ENCODE results near the gene CTDSP2. TPM values are rescaled to one million over a fixed set of nuclear protein-coding genes. Genes with fewer than 3 reads are reported as not detected.
A peak's percentile ranks its signal among the peaks of the same experiment; 100 is the strongest.
"Not testable (repeated sequence)": the region's sequence is repeated elsewhere in the genome, so short reads cannot be mapped to it uniquely, and the experiment has no call there.

CTDSP2 gene
- total RNA-seq, 2 donors from 2014 or later: 99.2 to 159 TPM

DNA sequence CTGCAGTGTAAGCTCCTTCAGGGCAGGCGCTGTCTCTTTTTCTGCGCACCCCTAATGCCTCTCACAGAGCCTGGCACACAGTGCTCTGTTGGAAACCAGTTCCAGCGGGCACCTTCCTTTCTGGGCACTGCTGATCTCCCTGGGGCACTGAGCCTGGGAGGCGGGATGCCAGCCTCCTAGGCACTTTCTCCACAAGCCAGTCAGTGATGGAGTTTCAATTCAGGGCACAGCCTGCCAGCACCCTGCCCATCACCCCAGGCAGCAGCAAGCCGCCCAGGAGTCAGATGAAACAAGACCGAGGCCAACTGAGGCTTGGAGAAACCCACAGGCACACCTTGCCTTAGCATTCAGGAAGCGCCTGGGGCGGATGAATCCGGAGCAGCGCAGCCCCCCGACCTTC lies 5.7 kb upstream of the CTDSP2 start:
- H3K27ac ChIP-seq: peak overlapping the region; percentile 71 to 74
- H3K27me3 ChIP-seq (replicated peaks; ENCODE audit: insufficient read depth): no peaks in the 10 kb centered on the region
- intact Hi-C loops (cut with DNase I): no loop called here
- TF ChIP-seq, protein P1, sequence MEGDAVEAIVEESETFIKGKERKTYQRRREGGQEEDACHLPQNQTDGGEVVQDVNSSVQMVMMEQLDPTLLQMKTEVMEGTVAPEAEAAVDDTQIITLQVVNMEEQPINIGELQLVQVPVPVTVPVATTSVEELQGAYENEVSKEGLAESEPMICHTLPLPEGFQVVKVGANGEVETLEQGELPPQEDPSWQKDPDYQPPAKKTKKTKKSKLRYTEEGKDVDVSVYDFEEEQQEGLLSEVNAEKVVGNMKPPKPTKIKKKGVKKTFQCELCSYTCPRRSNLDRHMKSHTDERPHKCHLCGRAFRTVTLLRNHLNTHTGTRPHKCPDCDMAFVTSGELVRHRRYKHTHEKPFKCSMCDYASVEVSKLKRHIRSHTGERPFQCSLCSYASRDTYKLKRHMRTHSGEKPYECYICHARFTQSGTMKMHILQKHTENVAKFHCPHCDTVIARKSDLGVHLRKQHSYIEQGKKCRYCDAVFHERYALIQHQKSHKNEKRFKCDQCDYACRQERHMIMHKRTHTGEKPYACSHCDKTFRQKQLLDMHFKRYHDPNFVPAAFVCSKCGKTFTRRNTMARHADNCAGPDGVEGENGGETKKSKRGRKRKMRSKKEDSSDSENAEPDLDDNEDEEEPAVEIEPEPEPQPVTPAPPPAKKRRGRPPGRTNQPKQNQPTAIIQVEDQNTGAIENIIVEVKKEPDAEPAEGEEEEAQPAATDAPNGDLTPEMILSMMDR (IDR thresholded peaks at IDR 0.05): no peak
- no peak for TF ChIP-seq POLR2A (IDR thresholded peaks at IDR 0.05)
- no peaks in the 10 kb centered on the region for H3K9me3 ChIP-seq
- no peaks in the 10 kb centered on the region for H3K36me3 ChIP-seq
- DNase-seq (ENCODE audit: low spot score): peak; percentile 17
- 21% methylated on average over 11 of the region's 11 CpGs for WGBS
- H3K4me1 ChIP-seq (replicated peaks): no peaks in the 10 kb centered on the region
- peak overlapping the region; percentile 19 to 29 for H3K4me3 ChIP-seq

DNA sequence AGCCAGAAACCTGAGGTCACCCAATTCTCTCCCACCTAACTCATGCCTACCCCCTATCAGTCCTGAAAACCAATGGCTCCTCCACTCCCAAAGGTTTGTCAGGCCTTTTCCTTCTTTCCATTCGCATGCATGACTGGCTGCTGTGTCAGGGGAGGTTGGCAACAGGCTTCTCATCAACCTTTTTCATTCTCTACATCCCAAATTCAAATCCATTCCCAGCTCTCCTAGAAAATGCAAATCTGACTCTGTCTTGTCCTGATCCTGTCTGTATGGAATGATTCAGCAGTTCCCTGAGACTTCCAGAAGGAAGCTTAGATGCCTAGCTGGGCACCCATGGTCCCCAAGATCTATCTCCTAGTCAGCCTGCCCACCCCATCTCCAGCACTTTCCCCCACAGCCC lies 5.0 kb upstream of the CTDSP2 start:
- 86% methylated on average over 1 of the region's 1 CpG for WGBS
- H3K9me3 ChIP-seq: no peaks in the 10 kb centered on the region
- intact Hi-C loops (cut with DNase I): no loop called here
- no peaks in the 10 kb centered on the region for H3K27me3 ChIP-seq (replicated peaks; ENCODE audit: insufficient read depth)
- H3K4me3 ChIP-seq: no peak overlapping the region
- H3K36me3 ChIP-seq: no peaks in the 10 kb centered on the region
- H3K4me1 ChIP-seq (replicated peaks): no peaks in the 10 kb centered on the region
- H3K27ac ChIP-seq: peak overlapping the region in 1 of 2 donors; percentile 71
- no peak for TF ChIP-seq POLR2AphosphoS5 (IDR thresholded peaks at IDR 0.05)
- TF ChIP-seq, protein P1 (IDR thresholded peaks at IDR 0.05): no peak
- no peak for TF ChIP-seq POLR2A (IDR thresholded peaks at IDR 0.05)
- no peak for DNase-seq (ENCODE audit: low spot score)

DNA sequence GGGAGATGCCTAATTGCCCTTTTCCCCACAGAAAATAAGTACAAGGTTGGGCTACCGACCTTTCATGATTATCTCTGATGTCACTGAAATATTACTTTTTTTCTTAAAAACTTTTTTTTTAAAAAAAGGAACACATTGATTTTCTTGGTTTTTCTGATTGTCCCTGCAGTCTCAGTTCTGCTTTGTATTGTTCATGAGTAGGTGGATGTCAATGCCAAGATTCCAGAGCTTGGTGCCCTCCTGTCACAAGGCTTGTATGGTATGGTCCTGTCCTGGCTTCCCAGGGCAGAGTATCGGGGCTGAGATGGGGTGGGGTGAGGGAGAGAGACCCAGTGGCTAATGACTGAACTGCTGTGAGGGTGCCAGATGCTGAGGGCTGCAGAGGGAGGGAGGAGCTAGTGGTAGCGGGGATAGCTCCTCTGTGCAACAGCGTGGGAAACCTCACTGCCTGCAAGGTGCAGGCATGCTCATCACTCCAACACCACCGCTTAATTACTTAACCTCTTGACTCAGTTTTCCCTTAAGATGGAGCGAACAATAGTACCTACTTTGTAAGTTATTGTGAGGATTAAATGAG lies 4.4 kb upstream of the CTDSP2 start:
- TF ChIP-seq POLR2AphosphoS5 (IDR thresholded peaks at IDR 0.05) (no peak), POLR2A (IDR thresholded peaks at IDR 0.05) (no peak)
- TF ChIP-seq, protein P1 (IDR thresholded peaks at IDR 0.05): no peak
- no peaks in the 10 kb centered on the region for H3K36me3 ChIP-seq
- 66% methylated on average over 6 of the region's 6 CpGs for WGBS
- no peaks in the 10 kb centered on the region for H3K9me3 ChIP-seq
- H3K4me3 ChIP-seq: no peak overlapping the region
- H3K27me3 ChIP-seq (replicated peaks; ENCODE audit: insufficient read depth): no peaks in the 10 kb centered on the region
- intact Hi-C loops (cut with DNase I): no loop called here
- no peak overlapping the region for H3K27ac ChIP-seq
- DNase-seq (ENCODE audit: low spot score): no peak
- no peaks in the 10 kb centered on the region for H3K4me1 ChIP-seq (replicated peaks)

DNA sequence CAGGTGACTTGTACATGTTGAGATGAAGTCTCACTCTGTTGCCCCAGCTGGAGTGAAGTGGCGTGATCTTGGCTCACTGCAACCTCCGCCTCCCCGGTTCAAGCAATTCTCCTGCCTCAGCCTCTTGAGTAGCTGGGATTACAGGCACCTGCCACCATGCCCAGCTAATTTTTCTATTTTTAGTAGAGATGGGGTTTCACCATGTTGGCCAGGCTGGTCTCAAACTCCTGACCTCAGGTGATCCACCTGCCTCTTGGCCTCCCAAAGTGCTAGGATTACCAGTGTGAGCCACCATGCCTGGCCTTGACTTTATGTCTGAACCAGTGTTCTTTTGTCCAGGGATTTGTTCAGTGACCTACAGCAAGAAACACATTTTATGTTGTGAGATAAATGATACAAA lies 2.9 kb upstream of the CTDSP2 start:
- H3K36me3 ChIP-seq; H3K4me3 ChIP-seq; intact Hi-C loops (cut with DNase I); H3K27ac ChIP-seq; H3K9me3 ChIP-seq; DNase-seq (ENCODE audit: low spot score); H3K4me1 ChIP-seq (replicated peaks); H3K27me3 ChIP-seq (replicated peaks; ENCODE audit: insufficient read depth): not testable (repeated sequence)
- 98% methylated on average over 3 of the region's 3 CpGs for WGBS

DNA sequence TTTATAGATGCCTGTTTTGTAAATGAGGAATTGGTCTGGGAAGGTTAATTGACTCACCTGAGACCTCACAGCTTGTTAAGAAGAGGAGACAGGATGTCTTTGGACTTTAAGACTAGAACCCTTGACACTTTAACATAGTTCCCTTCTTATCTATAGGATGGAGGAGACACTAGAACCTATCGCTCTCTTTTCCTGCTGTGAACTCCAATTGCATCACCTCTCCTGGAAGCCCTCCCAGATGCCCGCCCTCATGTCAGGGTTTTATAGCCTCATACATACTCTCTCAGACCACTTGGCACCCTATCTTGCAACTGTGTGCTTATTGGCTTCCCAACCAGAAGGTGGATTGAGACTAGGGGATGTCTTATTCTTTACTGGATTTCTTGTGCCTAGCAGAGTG lies 2.5 kb upstream of the CTDSP2 start:
- no peak overlapping the region for H3K4me3 ChIP-seq
- H3K9me3 ChIP-seq: no peaks in the 10 kb centered on the region
- intact Hi-C loops (cut with DNase I): no loop called here
- no peaks in the 10 kb centered on the region for H3K4me1 ChIP-seq (replicated peaks)
- TF ChIP-seq POLR2AphosphoS5 (IDR thresholded peaks at IDR 0.05) (no peak), POLR2A (IDR thresholded peaks at IDR 0.05) (no peak)
- TF ChIP-seq, protein P1 (IDR thresholded peaks at IDR 0.05): no peak
- H3K27ac ChIP-seq: no peak overlapping the region
- no peaks in the 10 kb centered on the region for H3K36me3 ChIP-seq
- 52% methylated on average over 2 of the region's 2 CpGs for WGBS
- no peak for DNase-seq (ENCODE audit: low spot score)
- no peaks in the 10 kb centered on the region for H3K27me3 ChIP-seq (replicated peaks; ENCODE audit: insufficient read depth)
